Glutamatergic neuron (in vitro differentiated cells): ENCODE data around the gene BTBD1. TPM values are rescaled to one million over a fixed set of nuclear protein-coding genes. Genes with fewer than 3 reads are reported as not detected.

Experiments
- DNase-seq: peaks from one replicate; pipeline ENCODE4 v3.0.0; 2022
- H3K27ac Mint-ChIP-seq: one replicate; pipeline ENCODE4 v1.8.0; 2020; ENCODE audit warnings: mild to moderate bottlenecking, mixed read lengths, inconsistent platforms; ENCODE audit not compliant: unreplicated experiment
- H3K27me3 Mint-ChIP-seq: one replicate; pipeline ENCODE4 v1.8.0; 2020; ENCODE audit warnings: mild to moderate bottlenecking, moderate library complexity, mixed read lengths, inconsistent platforms; ENCODE audit not compliant: unreplicated experiment
- H3K36me3 Mint-ChIP-seq: one replicate; pipeline ENCODE4 v1.8.0; 2020; ENCODE audit warnings: mild to moderate bottlenecking, mixed read lengths, inconsistent platforms; ENCODE audit not compliant: unreplicated experiment
- H3K4me1 Mint-ChIP-seq: one replicate; pipeline ENCODE4 v1.8.0; 2020; ENCODE audit warnings: mild to moderate bottlenecking, low read depth, mixed read lengths, inconsistent platforms; ENCODE audit not compliant: unreplicated experiment
- H3K4me3 Mint-ChIP-seq: one replicate; pipeline ENCODE4 v1.8.0; 2020; ENCODE audit warnings: mild to moderate bottlenecking, mixed read lengths, inconsistent platforms; ENCODE audit not compliant: unreplicated experiment
- H3K9me3 Mint-ChIP-seq: one replicate; pipeline ENCODE4 v1.8.0; 2020; ENCODE audit warnings: mild to moderate bottlenecking, moderate library complexity, mixed read lengths, inconsistent platforms; ENCODE audit not compliant: unreplicated experiment
- CTCF ChIP-seq: fragments of 200-600 bp; sonication (generic); IDR thresholded peaks from one replicate; pipeline ENCODE4 v1.5.0; 2021; ENCODE audit not compliant: partially characterized antibody, unreplicated experiment
- total RNA-seq: library from RNA; stranded (reverse); fragmentation: NEBNext Ultra II Directional; extraction: Animal tissue kit (Norgen Biotek cat#: 25700); gene quantifications from one replicate; pipeline ENCODE4 v1.2.1, GENCODE V29; 2021; ENCODE audit not compliant: unreplicated experiment

BTBD1 gene
- total RNA-seq, 1 donor from 2014 or later, result 41.9 TPM

- no peak for TF ChIP-seq CTCF
- Mint-ChIP-seq H3K9me3 (peaks cover 4% of the 10 kb centered on the region), H3K4me1 (peaks cover 18% of the 10 kb centered on the region), H3K4me3 (no peak overlapping the region), H3K36me3 (no peaks in the 10 kb centered on the region), H3K27me3 (peaks cover 5% of the 10 kb centered on the region), H3K27ac (peak overlapping the region; percentile 73)
- no peak for DNase-seq
These were observed 67.0 kb downstream of the BTBD1 start for GRCh38 chr15:82999905-83000671.

GRCh38 chr15:82999426-82999825 is 67.6 kb downstream of the BTBD1 start:
- no peak for DNase-seq
- no peak overlapping the region for H3K27ac Mint-ChIP-seq

GRCh38 chr15:82995938-82996337 is 71.1 kb downstream of the BTBD1 start:
- Mint-ChIP-seq H3K27me3 (peaks cover 5% of the 10 kb centered on the region), H3K4me1 (peaks cover 17% of the 10 kb centered on the region), H3K9me3 (peaks cover 4% of the 10 kb centered on the region), H3K27ac (peak overlapping the region; percentile 96), H3K36me3 (peaks cover 4% of the 10 kb centered on the region), H3K4me3 (peak overlapping the region; percentile 46)
- no peak for DNase-seq
- no peak for TF ChIP-seq CTCF

More at GRCh38 chr15:82999426-82999825, 67.6 kb downstream of the BTBD1 start:
- Mint-ChIP-seq H3K36me3 (no peaks in the 10 kb centered on the region), H3K4me3 (no peak overlapping the region), H3K9me3 (peaks cover 4% of the 10 kb centered on the region), H3K4me1 (peaks cover 20% of the 10 kb centered on the region), H3K27me3 (peaks cover 5% of the 10 kb centered on the region)
- TF ChIP-seq CTCF, result no peak

GRCh38 chr15:82995076-82995475 is 72.0 kb downstream of the BTBD1 start:
- H3K4me1 Mint-ChIP-seq, result peaks cover 14% of the 10 kb centered on the region

More at GRCh38 chr15:82995076-82995475, 72.0 kb downstream of the BTBD1 start:
- no peak overlapping the region for H3K4me3 Mint-ChIP-seq
- no peak for TF ChIP-seq CTCF
- H3K9me3 Mint-ChIP-seq, result peaks cover 4% of the 10 kb centered on the region
- peaks cover 5% of the 10 kb centered on the region for H3K27me3 Mint-ChIP-seq
- no peak for DNase-seq
- peak overlapping the region; percentile 96 for H3K27ac Mint-ChIP-seq
- peaks cover 4% of the 10 kb centered on the region for H3K36me3 Mint-ChIP-seq
